SW 1271 (cell line): ENCODE data around the gene RPE.

Experiments
- DNase-seq, 2 experiments: peaks; one replicate each; lab custom pipeline; 2025; lab: John Stamatoyannopoulos, UW

Gene RPE

GRCh38 chr2:210000464-210001324 is 1.7 kb upstream of the RPE start:
- DNase-seq, result no peak

GRCh38 chr2:210003359-210003758 is 921 bp downstream of the RPE start:
- DNase-seq, result no peak

- no peak for DNase-seq
These were observed 2.4 kb downstream of the RPE start for GRCh38 chr2:210004881-210005280.

- DNase-seq, result no peak
These were observed 5.5 kb downstream of the RPE start for GRCh38 chr2:210007895-210008294.

- DNase-seq, result no peak
These were observed 6.7 kb downstream of the RPE start for GRCh38 chr2:210009126-210009525.

GRCh38 chr2:210009896-210010295 is 7.5 kb downstream of the RPE start:
- no peak for DNase-seq

GRCh38 chr2:210020138-210020537 is 17.7 kb downstream of the RPE start:
- no peak for DNase-seq

- no peak for DNase-seq
These were observed 20.4 kb downstream of the RPE start for GRCh38 chr2:210022824-210023223.

- DNase-seq, result no peak
These were observed 25.2 kb downstream of the RPE start for GRCh38 chr2:210027608-210028007.

- DNase-seq, result no peak
These were observed 25.7 kb downstream of the RPE start for GRCh38 chr2:210028178-210028577.

GRCh38 chr2:210034087-210034683 is 31.7 kb downstream of the RPE start:
- DNase-seq, result no peak

GRCh38 chr2:210035679-210036078 is 33.2 kb downstream of the RPE start:
- DNase-seq, result no peak

- DNase-seq, result no peak
These were observed 35.6 kb downstream of the RPE start for GRCh38 chr2:210038078-210038477.

- DNase-seq, result no peak
These were observed 44.5 kb downstream of the RPE start for GRCh38 chr2:210046851-210047500.

GRCh38 chr2:210049831-210050230 is 47.4 kb downstream of the RPE start:
- DNase-seq, result no peak

GRCh38 chr2:210050885-210051284 is 48.4 kb downstream of the RPE start:
- DNase-seq, result no peak

- no peak for DNase-seq
These were observed 52.3 kb downstream of the RPE start for GRCh38 chr2:210054696-210055095.

GRCh38 chr2:210055825-210056224 is 53.4 kb downstream of the RPE start:
- DNase-seq, result no peak

GRCh38 chr2:210063306-210063705 is 60.9 kb downstream of the RPE start:
- no peak for DNase-seq
